NCI-H187 (cell line): ENCODE data around the gene NLGN4Y.

ENCODE experiments used
- DNase-seq, 2 experiments: peaks; one replicate each; lab custom pipeline; 2025; lab: John Stamatoyannopoulos, UW

NLGN4Y gene

DNA sequence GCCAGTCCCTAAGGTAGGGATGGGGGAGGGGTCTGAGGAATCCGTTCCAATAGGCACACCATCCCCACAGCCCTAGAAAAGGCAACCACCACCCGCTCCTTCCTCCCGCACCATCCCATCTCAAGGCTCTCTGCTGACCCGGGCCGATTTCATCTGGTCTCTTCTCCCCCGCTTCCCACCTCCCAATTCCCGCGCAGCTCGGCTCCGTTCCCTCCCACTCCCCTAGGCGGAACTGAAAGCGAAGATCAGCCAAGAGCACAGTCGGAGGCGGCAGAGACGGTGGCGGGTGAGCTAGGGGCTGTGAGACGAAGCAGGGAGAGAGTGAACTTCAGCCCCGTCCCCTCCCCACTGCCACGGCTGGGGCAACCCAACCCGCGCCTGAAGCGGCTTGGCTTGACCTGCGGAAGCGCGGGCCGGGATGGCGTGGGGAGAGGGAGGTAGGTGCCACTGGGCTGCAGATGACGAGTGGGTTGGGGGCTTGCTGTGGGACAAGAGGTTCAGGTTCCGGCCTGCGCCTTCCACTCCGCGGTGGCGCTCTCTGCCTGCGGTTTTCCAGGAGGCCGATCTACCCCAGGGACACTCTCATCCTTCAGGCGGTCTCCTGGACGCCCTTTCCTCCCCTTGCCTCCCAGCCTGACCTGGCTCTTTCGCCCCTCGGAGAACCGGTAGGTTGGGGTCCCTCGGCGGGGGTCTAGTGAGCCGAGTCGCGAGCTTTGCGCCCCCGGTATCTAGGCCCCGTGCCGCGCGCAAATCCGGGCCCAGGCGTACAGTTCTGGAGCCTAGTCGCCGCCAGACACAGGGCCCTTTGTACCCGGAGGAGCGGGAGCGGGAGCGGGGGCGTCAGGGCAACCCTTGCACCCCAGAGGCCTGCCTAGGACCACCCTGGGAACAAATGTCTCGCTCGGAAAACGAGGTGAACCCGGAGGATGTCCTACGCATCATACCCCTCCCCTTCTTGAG, at the start of gene NLGN4Y:
Gene NLGN4Y, plus strand, starts transcription at position 258 of the 960 bp plus-strand sequence. CDS start 97,591 bp downstream, outside the sequence.
- DNase-seq = no peak

DNA sequence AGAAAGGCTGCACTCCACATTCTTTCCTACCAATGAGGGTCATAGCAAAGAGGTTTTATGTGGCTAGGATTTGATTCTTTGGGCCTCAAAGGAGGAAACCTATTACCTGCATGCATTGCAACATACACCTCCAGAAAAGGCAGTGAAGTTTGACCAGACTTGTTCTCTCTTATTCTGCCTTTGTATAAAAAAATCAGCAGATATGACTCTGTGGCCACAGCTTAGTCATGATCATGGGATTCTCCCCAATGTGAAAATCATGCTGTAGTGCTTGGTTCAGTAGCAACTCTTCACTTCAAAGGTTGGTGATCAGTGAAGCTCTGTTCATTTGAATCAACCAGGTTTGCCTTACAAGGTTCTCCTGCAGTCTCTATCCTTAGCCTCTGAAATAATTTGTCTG, 38.4 kb upstream of the NLGN4Y start:
- no peak for DNase-seq

- no peak for DNase-seq
Measured at GRCh38 chrY:14490226-14490625, 34.1 kb upstream of the NLGN4Y start.

GRCh38 chrY:14498071-14498470, 26.3 kb upstream of the NLGN4Y start:
- no peak for DNase-seq

DNA sequence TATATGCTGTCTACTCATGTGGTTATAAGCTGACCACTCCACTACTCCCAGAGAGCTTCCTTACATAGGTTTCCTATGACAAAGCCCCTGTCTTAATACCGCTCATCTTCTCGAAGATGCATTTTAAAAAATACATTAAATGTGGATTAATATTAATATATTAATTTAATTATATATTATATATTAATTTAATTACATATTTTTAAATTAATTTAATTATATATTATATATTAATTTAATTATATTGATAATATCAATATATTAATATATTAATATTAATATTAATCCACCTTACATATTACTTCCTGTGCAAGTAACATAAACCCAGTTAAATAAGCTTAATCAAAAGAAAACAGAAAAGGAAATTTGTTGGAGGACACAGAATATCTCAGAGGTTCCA, 19.7 kb upstream of the NLGN4Y start:
- DNase-seq = no peak

DNA sequence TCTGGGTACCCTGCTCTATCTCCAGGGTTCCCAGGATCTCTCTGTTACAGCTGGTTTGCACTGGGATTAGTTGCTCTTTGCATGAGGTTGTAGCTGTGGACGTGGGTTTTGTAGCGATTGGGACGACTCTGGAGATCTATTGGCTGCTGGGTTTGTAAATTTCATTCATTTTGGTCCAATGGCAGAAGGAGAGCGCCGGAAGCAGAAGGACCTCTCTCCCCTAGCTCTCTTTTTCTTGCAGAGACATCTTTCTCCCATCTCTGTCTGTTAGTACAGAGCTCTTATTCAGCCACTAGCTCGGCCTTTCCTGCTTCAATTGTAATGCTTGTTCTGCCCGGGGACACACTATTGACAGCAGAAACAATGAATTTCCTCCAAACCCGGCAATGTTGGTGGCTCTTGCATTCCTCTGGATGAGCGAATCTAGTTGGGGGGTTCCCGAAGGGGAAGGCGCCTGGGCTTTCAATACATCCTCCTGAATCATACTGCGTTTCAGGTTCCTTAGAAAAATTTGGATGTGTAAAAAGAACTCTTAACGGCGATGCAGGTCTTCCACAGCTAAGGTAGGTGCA, 1.9 kb upstream of the NLGN4Y start:
- no peak for DNase-seq

GRCh38 chrY:14523491-14524271, 648 bp upstream of the NLGN4Y start:
- no peak for DNase-seq

- no peak for DNase-seq
Measured at GRCh38 chrY:14525315-14525714, 986 bp downstream of the NLGN4Y start.

DNA sequence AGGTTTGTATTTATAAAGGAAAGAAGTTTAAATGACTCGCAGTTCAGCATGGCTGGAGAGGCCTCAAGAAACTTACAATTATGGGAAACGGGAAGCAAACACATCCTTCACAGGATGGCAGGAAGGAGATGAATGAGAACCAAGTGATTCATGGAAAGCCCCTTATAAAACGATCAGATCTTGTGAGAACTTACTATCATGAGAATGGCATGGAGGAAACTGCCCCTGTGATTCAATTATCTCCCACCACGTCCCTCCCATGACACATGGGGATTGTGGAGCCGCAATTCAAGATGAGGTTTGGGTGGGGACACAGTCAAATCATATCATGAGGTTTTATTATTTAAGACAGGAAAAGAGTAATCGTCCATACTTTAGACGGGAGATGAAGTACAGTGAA, 4.0 kb downstream of the NLGN4Y start:
- no peak for DNase-seq

GRCh38 chrY:14536703-14537102, 12.4 kb downstream of the NLGN4Y start:
- DNase-seq = no peak

GRCh38 chrY:14543506-14543905, 19.2 kb downstream of the NLGN4Y start:
- no peak for DNase-seq

GRCh38 chrY:14581294-14581693, 57.0 kb downstream of the NLGN4Y start:
- DNase-seq = no peak

- no peak for DNase-seq
Measured at GRCh38 chrY:14586725-14587124, 62.4 kb downstream of the NLGN4Y start.

- no peak for DNase-seq
Measured at GRCh38 chrY:14601372-14601771, 77.0 kb downstream of the NLGN4Y start.

- no peak for DNase-seq
Measured at GRCh38 chrY:14617625-14618024, 93.3 kb downstream of the NLGN4Y start.

DNA sequence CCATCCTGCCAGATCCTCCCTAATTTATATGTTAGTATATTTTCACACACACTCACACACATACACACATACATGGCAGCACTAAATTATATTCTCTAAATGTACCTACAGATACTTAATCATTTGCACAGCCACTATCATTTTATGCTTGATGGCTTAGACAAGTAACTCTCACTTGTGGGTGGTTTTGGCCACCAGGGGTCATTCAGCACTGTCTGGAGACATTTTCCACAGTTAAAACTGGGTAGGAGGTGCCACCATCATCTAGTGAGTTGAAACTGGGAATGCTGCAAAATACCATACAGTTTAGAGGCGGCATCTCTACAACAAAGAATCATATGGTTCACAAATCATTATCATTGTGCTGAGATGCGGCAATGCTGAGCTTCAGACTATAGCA, 94.2 kb downstream of the NLGN4Y start:
- no peak for DNase-seq

DNA sequence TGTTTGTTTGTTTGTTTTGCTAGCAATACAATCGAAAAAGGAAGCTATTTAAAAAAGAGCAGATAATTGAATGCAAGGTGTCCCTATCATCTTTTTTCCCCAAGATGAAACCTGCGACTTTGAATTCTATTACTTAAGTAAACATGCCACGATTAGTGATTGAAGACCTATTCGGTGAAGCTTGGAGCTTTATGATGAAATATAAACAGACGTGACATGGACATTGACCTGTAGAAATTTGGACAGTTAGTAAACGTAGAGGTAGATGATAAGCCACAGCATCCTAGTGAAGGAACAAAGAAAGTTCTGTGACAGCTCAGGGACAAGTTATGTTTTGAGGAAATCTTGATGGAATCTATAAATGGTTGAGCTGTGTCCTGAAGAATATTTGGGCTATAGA, 103.9 kb downstream of the NLGN4Y start:
- DNase-seq = no peak

DNA sequence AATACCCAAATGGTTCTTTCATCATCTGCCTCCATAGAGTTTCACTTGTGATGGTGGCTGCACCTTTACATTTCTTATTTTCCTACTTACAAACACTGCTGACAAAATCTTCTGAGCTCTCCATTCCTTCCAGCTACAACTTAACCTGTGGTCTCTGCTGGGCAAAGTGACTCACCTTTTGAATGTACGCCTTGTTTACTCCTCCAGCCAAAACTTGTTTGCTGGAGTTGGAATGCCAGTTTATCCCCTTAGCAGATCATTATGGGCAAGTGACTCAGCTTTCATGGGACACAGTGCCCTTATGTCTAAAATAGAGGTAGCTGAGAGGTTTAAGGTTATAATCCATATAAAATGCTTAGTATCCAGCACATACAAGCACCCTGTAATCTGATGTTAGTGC, 107.3 kb downstream of the NLGN4Y start:
- DNase-seq = no peak

DNA sequence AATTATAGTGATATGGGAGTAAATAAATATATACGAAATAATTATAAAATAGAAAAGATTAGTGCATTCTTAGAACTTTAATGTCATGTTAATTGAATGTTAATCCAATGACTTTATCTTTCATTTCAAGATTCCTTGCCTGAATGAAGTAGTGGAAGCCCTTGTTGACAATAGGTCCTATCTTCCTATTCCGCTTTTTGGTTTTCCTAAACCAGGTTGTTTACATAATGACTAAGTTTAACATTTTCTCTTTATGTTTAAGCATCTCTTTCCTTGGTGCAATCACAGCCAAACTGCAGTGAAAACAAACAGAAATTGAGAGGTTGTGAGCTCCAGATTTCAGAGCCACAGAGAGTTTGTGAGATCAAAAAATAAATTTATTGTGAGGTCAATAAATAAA, 109.4 kb downstream of the NLGN4Y start:
- DNase-seq = no peak

DNA sequence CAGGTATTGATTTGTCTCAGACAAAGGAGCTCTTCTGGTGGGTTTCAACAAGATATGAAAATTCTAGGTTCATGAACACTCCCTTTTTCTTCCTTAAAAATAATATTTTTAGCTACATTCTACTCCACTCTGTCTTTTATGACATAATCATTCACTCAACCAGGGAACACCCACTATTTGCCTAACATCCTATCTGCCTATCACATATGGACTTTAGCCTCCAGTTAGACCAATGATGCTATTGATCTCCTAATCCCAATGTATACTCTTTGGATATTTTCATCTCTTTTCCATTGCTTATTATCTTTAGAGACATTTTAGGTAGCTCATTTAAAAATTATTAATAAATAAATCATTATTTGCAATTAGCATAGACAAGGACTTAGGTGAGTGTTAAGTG, 110.6 kb downstream of the NLGN4Y start:
- DNase-seq = no peak

GRCh38 chrY:14637551-14637950, 113.2 kb downstream of the NLGN4Y start:
- DNase-seq = no peak

- no peak for DNase-seq
Measured at GRCh38 chrY:14641853-14642252, 117.5 kb downstream of the NLGN4Y start.
